Progenitor cell of endocrine pancreas (in vitro differentiated cells): ENCODE measurements around the gene MTX2. TPM values are rescaled to one million over a fixed set of nuclear protein-coding genes. Genes with fewer than 3 reads are reported as not detected.
A peak's percentile ranks its signal among the peaks of the same experiment; 100 is the strongest.

ENCODE experiments used
- DNase-seq: peaks from one replicate; pipeline ENCODE4 v3.0.0; 2021; ENCODE audit warnings: low spot score; ENCODE audit not compliant: unreplicated experiment
- H3K27ac Mint-ChIP-seq: 2 replicates; pipeline ENCODE4 v1.8.0; 2021; ENCODE audit warnings: mild to moderate bottlenecking, moderate library complexity, mixed read lengths
- H3K27me3 Mint-ChIP-seq: 2 replicates; pipeline ENCODE4 v1.8.0; 2021; ENCODE audit warnings: mixed read lengths
- H3K36me3 Mint-ChIP-seq: 2 replicates; pipeline ENCODE4 v1.8.0; 2022; ENCODE audit warnings: mixed read lengths; ENCODE audit not compliant: insufficient read depth
- H3K4me1 Mint-ChIP-seq: 2 replicates; pipeline ENCODE4 v1.8.0; 2021; ENCODE audit warnings: low read depth, mixed read lengths
- H3K4me3 Mint-ChIP-seq: 2 replicates; pipeline ENCODE4 v1.8.0; 2021; ENCODE audit warnings: low read depth, mild to moderate bottlenecking, moderate library complexity, mixed read lengths
- H3K9me3 Mint-ChIP-seq: 2 replicates; pipeline ENCODE4 v1.8.0; 2021; ENCODE audit warnings: low read depth, mixed read lengths
- CTCF ChIP-seq: fragments of 200-600 bp; sonication (generic); IDR thresholded peaks from one replicate; pipeline ENCODE4 v1.5.0; 2021; ENCODE audit warnings: antibody characterized with exemption, mild to moderate bottlenecking; ENCODE audit not compliant: unreplicated experiment
- total RNA-seq: library from RNA; stranded (reverse); gene quantifications from 2 replicates; pipeline ENCODE4 v1.2.1, GENCODE V29; 2021

Gene MTX2
- total RNA-seq, 1 donor from 2014 or later = 30.9 TPM

GRCh38 chr2:176284461-176285049 is 15.3 kb downstream of the MTX2 start:
- H3K36me3 Mint-ChIP-seq = peaks cover 7% of the 10 kb centered on the region
- H3K4me3 Mint-ChIP-seq = no peak overlapping the region
- no peaks in the 10 kb centered on the region for H3K9me3 Mint-ChIP-seq
- no peak for DNase-seq
- no peaks in the 10 kb centered on the region for H3K4me1 Mint-ChIP-seq
- H3K27ac Mint-ChIP-seq = no peak overlapping the region
- H3K27me3 Mint-ChIP-seq = no peaks in the 10 kb centered on the region
- no peak for TF ChIP-seq CTCF

GRCh38 chr2:176285321-176285720 is 16.1 kb downstream of the MTX2 start:
- Mint-ChIP-seq H3K4me3 (no peak overlapping the region), H3K4me1 (peaks cover 1% of the 10 kb centered on the region), H3K9me3 (no peaks in the 10 kb centered on the region), H3K27me3 (no peaks in the 10 kb centered on the region), H3K36me3 (peaks cover 7% of the 10 kb centered on the region), H3K27ac (no peak overlapping the region)
- DNase-seq = no peak
- peak; percentile 14 for TF ChIP-seq CTCF

GRCh38 chr2:176291335-176291734 is 22.1 kb downstream of the MTX2 start:
- Mint-ChIP-seq H3K27ac (no peak overlapping the region), H3K4me1 (peaks cover 11% of the 10 kb centered on the region), H3K9me3 (no peaks in the 10 kb centered on the region), H3K4me3 (no peak overlapping the region), H3K36me3 (peaks cover 2% of the 10 kb centered on the region), H3K27me3 (no peaks in the 10 kb centered on the region)
- no peak for DNase-seq
- TF ChIP-seq CTCF = no peak

- Mint-ChIP-seq H3K27me3 (no peaks in the 10 kb centered on the region), H3K27ac (no peak overlapping the region), H3K4me1 (peaks cover 15% of the 10 kb centered on the region), H3K4me3 (no peak overlapping the region), H3K36me3 (peaks cover under 1% of the 10 kb centered on the region), H3K9me3 (no peaks in the 10 kb centered on the region)
- no peak for TF ChIP-seq CTCF
- DNase-seq = no peak
These were observed 22.6 kb downstream of the MTX2 start for GRCh38 chr2:176291809-176292283.

- Mint-ChIP-seq H3K4me3 (no peak overlapping the region), H3K36me3 (no peaks in the 10 kb centered on the region), H3K27me3 (no peaks in the 10 kb centered on the region), H3K4me1 (peaks cover 19% of the 10 kb centered on the region), H3K27ac (no peak overlapping the region), H3K9me3 (no peaks in the 10 kb centered on the region)
- no peak for TF ChIP-seq CTCF
- no peak for DNase-seq
These were observed 23.4 kb downstream of the MTX2 start for GRCh38 chr2:176292608-176293007.
